Measurements from ENCODE around the gene HNRNPL. TPM values are rescaled to one million over a fixed set of nuclear protein-coding genes. Genes with fewer than 3 reads are reported as not detected.

HNRNPL gene
- total RNA-seq, 1 experiment from 2014 or later, result 710 TPM

DNA sequence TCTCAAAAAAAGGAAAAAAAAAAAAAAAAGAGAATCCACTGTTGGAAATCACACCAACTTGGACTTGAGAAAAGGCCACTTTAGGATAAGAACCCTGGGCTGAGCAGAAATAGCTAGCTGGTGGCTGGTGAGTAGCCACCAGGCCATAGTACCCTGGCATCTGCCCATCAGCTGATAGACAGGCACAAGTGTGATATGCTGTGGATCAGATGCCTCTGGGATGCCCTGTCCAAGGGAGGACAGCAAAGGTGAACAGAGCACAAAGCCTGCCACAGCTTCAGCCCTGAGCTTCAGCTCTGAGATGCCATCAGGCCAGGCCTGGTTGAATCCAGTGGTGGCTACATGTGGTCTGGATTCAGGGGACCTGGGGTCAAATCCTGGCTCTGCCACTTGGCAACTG is 40.9 kb upstream of the HNRNPL start:
- Histone ChIP-seq H3K18ac (ENCODE audit: insufficient read length, low read depth, low read length) (no peak overlapping the region), H3K79me2 (ENCODE audit: insufficient read depth, low read length) (no peaks in the 10 kb centered on the region), H3K4me2 (ENCODE audit: insufficient read depth, insufficient read length, low read length) (no peak overlapping the region), H3K4ac (ENCODE audit: low read depth, low read length) (no peak overlapping the region), H2BK120ac (ENCODE audit: low read depth, low read length, poor library complexity, severe bottlenecking) (no peak overlapping the region), H3K56ac (ENCODE audit: insufficient read length, low read depth, low read length) (no peak overlapping the region), H4K8ac (replicated peaks; ENCODE audit: insufficient read length, low read depth, low read length) (no peak overlapping the region), H2BK15ac (ENCODE audit: low read depth, low read length) (no peak overlapping the region), H3T11ph (ENCODE audit: low read length) (no peak overlapping the region), H3K23me2 (ENCODE audit: insufficient read length, low read depth, low read length, poor library complexity, severe bottlenecking) (no peaks in the 10 kb centered on the region), H4K91ac (ENCODE audit: insufficient read length, low read depth, low read length) (no peak overlapping the region), H2AK5ac (ENCODE audit: insufficient read length, low read length) (no peak overlapping the region), H4K20me1 (ENCODE audit: control insufficient read depth, insufficient read depth, insufficient read length) (peaks cover 3% of the 10 kb centered on the region), H2BK20ac (ENCODE audit: low read depth, low read length, poor library complexity, severe bottlenecking) (no peak overlapping the region), H3K27me3 (ENCODE audit: insufficient read depth, low read length) (no peaks in the 10 kb centered on the region), H3K4me1 (ENCODE audit: insufficient read depth, low read length) (no peaks in the 10 kb centered on the region), H3K27ac (ENCODE audit: insufficient read length, low read depth, low read length) (no peak overlapping the region), H3K23ac (ENCODE audit: insufficient read length, low read depth, low read length) (no peak overlapping the region), H2BK12ac (ENCODE audit: insufficient read length, low read depth, low read length) (no peak overlapping the region), H3K9ac (ENCODE audit: extremely low read depth, insufficient read length, low read length) (no peak overlapping the region), H2AFZ (ENCODE audit: low read length) (no peak overlapping the region), H2BK5ac (ENCODE audit: insufficient read length, low read length) (no peak overlapping the region), H3K79me1 (ENCODE audit: insufficient read depth, low read depth, low read length, poor library complexity, severe bottlenecking) (no peaks in the 10 kb centered on the region), H3K14ac (ENCODE audit: insufficient read depth, low read length) (no peak overlapping the region), H4K5ac (ENCODE audit: insufficient read length, low read depth, low read length) (no peak overlapping the region), H3K9me3 (ENCODE audit: control insufficient read depth, low read depth, low read length) (no peaks in the 10 kb centered on the region)
- no peak overlapping the region for H3K27ac Mint-ChIP-seq
- H3K4me1 Mint-ChIP-seq, result no peaks in the 10 kb centered on the region
- H3K36me3 Mint-ChIP-seq (ENCODE audit: insufficient read depth in 1 of 3, low read depth in 3 of 3), result no peaks in the 10 kb centered on the region
- no peak for DNase-seq
- no peaks in the 10 kb centered on the region for H3K9me3 Mint-ChIP-seq
- TF ChIP-seq, protein P1, sequence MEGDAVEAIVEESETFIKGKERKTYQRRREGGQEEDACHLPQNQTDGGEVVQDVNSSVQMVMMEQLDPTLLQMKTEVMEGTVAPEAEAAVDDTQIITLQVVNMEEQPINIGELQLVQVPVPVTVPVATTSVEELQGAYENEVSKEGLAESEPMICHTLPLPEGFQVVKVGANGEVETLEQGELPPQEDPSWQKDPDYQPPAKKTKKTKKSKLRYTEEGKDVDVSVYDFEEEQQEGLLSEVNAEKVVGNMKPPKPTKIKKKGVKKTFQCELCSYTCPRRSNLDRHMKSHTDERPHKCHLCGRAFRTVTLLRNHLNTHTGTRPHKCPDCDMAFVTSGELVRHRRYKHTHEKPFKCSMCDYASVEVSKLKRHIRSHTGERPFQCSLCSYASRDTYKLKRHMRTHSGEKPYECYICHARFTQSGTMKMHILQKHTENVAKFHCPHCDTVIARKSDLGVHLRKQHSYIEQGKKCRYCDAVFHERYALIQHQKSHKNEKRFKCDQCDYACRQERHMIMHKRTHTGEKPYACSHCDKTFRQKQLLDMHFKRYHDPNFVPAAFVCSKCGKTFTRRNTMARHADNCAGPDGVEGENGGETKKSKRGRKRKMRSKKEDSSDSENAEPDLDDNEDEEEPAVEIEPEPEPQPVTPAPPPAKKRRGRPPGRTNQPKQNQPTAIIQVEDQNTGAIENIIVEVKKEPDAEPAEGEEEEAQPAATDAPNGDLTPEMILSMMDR (conservative IDR thresholded peaks at IDR 0.05), result no peak
- H3K27me3 Mint-ChIP-seq (ENCODE audit: low read depth), result no peaks in the 10 kb centered on the region; the same call in 1 of the 2 replicates
- no peak overlapping the region for H3K4me3 Mint-ChIP-seq
